Fibroblast of villous mesenchyme (primary cell): ENCODE data around the gene CENPA. TPM values are rescaled to one million over a fixed set of nuclear protein-coding genes. Genes with fewer than 3 reads are reported as not detected.

Source experiments
- DNase-seq: peaks from one replicate; pipeline ENCODE4 v3.0.0-alpha.2; 2010; ENCODE audit warnings: low read depth
- H3K4me3 ChIP-seq: 2 replicates; pipeline ENCODE4 v1.5.1; 2011; ENCODE audit warnings: low read depth, mild to moderate bottlenecking, low read length
- total RNA-seq: library from RNA; depleted of rRNA; stranded (reverse); fragments of >200 nt; gene quantifications from 2 replicates; pipeline ENCODE4 v1.2.3, GENCODE V29; 2012
- TF ChIP-seq, protein P1 (sequence below): IDR thresholded peaks from 2 replicates; pipeline ENCODE4 v1.5.1; 2012; ENCODE audit warnings: low read depth, mild to moderate bottlenecking, low read length; ENCODE audit not compliant: insufficient read depth

CENPA gene
- total RNA-seq, 1 donor: 9.5 TPM

DNA sequence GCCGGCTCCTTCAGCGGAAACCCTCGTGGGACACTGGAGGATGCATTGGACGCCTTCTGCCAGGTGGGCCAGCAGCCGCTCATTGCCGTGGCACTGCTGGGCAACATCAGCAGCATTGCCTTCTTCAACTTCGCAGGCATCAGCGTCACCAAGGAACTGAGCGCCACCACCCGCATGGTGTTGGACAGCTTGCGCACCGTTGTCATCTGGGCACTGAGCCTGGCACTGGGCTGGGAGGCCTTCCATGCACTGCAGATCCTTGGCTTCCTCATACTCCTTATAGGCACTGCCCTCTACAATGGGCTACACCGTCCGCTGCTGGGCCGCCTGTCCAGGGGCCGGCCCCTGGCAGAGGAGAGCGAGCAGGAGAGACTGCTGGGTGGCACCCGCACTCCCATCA, 7.8 kb upstream of the CENPA start:
- TF ChIP-seq, protein P1, sequence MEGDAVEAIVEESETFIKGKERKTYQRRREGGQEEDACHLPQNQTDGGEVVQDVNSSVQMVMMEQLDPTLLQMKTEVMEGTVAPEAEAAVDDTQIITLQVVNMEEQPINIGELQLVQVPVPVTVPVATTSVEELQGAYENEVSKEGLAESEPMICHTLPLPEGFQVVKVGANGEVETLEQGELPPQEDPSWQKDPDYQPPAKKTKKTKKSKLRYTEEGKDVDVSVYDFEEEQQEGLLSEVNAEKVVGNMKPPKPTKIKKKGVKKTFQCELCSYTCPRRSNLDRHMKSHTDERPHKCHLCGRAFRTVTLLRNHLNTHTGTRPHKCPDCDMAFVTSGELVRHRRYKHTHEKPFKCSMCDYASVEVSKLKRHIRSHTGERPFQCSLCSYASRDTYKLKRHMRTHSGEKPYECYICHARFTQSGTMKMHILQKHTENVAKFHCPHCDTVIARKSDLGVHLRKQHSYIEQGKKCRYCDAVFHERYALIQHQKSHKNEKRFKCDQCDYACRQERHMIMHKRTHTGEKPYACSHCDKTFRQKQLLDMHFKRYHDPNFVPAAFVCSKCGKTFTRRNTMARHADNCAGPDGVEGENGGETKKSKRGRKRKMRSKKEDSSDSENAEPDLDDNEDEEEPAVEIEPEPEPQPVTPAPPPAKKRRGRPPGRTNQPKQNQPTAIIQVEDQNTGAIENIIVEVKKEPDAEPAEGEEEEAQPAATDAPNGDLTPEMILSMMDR: no peak
- no peak overlapping the region for H3K4me3 ChIP-seq

DNA sequence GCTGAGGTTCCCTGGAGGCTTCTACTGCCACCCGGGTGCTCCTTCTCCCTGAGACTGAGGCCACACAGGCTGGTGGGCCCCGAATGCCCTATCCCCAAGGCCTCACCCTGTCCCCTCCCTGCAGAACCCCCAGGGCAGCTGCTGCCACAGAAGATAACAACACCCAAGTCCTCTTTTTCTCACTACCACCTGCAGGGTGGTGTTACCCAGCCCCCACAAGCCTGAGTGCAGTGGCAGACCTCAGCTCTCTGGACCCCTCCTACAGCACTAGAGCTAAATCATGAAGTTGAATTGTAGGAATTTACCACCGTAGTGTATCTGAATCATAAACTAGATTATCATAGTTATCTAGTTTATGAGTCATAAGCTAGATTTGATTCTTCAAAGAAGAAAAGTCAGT, 7.3 kb upstream of the CENPA start:
- no peak for DNase-seq
- TF ChIP-seq, protein P1: no peak
- H3K4me3 ChIP-seq: no peak overlapping the region

More for the DNA sequence above, 7.8 kb upstream of the CENPA start:
- DNase-seq: no peak

DNA sequence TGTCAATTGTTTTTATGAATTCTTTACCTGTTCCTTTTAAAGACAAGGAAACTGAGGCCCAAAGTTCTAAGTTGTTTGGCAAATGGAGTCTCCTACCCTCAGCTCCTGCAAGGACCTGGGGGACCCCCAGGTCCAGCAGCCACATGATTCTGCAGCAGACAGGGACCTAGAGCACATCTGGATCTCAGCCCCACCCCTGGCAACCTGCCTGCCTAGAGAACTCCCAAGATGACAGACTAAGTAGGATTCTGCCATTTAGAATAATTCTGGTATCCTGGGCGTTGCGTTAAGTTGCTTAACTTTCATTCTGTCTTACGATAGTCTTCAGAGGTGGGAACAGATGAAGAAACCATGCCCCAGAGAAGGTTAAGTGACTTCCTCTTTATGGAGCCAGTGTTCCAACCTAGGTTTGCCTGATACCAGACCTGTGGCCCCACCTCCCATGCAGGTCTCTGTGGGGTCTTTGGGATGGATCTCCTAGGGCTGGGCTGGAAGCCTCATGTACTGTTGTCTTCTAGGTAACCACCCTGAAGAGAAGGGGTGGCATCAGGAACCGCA, 5.6 kb upstream of the CENPA start:
- DNase-seq: no peak
- no peak overlapping the region for H3K4me3 ChIP-seq
- TF ChIP-seq, protein P1: no peak

DNA sequence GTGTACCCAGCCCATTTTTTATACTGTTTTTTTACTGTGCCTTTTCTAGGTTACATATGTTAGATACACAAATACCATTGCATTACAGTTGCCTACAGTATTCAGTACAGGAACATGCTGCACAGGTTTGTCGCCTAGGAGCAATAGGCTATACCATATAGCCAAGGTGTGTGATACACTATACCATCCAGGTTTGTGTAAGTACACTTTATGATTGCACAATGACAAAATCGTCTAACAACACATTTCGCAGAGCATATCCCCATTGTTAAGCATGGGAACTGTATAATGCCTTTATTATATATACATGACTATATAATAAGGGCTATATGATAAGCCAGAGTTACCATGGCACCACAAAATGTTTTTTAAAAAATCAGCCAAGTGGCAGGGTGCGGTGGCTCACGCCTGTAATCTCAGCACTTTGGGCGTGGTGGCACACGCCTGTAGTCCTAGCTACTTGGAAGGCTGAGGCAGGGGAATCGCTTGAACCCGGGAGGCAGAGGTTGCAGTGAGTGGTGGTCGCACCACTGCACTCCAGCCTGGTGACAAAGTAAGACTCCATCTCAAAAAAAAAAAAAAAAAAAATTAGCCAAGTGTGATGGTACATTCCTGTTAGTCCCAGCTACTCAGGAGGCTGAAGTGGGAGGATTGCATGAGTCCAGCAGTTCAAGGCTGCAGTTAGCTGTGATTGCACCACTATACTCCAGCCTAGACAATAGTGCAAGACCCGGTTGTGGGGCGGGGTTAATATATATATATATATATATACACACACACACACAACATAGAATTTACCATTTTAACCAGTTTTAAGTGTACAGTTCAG, 2.8 kb upstream of the CENPA start:
- no peak overlapping the region for H3K4me3 ChIP-seq
- TF ChIP-seq, protein P1: no peak
- no peak for DNase-seq

DNA sequence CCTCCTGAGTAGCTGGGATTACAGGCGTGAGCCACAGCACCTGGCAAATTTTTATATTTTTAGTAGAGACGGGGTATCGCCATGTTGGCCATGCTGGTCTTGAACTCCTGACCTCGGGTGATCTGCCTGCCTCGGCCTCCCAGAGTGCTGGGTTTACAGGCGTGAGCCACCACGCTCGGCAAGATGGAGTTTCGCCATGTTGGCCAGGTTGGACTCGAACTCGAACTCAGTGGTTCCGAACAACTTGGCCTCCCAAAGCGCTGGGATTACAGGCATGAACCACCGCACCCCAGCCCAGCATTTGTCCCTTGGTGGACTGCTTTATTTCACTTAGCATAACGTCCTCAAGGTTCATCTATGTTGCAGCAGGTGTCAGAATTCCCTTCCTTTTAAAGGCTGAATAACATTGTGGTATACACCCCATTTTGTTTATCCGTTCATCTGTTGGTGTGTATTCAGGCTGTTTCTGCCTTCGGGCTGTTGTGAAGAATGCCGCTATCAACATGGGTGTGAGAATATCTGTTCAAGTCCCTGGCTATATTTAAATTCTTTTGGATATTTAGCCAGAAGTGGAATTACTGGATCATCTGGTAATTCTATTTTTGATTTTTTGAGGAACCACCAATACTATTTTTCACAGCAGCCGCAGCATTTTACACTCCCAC, 1.2 kb upstream of the CENPA start:
- DNase-seq: no peak
- TF ChIP-seq, protein P1: no peak
- H3K4me3 ChIP-seq: peak overlapping the region; percentile 64

DNA sequence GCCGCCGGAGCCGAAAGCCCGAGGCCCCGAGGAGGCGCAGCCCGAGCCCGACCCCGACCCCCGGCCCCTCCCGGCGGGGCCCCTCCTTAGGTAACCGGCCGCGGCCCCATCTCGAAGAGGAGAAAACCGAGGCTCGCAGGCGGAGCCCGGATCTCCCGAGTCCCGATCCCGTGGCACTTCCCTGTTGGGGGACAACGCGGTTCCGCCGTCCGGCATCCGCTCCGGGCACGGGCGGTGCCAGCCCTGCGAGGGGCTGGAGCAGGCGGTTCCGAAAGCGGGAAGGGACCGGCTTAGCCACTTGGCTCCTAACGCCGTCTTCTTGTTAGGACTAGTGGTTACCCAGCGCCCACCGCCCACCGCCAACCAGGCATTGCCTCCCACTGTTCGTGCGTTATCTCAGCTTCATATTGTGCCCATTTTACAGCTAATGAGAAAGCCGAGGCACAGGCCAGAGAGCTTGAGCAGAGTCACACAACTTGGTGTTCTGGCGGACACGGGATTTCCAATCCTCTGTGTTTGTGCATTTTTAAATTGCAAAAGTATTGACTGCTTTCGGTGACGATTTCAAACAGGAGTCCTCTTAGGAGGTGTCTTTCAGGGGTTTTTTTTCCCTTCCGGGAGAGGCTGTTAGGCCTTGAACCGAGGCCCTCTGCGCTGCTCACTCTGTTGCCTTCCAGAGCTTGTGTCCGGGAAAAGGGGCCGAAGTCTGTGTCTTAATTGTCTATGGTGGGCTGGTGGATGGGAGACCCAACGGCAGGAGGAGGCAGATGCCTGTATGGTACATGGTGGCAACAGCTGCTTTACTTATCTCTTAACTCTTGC, 562 bp downstream of the CENPA start:
- TF ChIP-seq, protein P1: no peak
- H3K4me3 ChIP-seq: peak overlapping the region; percentile 84
- peak; percentile 28 for DNase-seq
